SK-N-SH (cell line): ENCODE results near the gene DEAF1.

Source experiments
- EP300 ChIP-seq, 2 experiments: IDR thresholded peaks; 2 replicates each; pipeline versions ENCODE4 v1.4.0 to v1.6.1; 2012; ENCODE audit warnings: borderline replicate concordance in 1 of 2, low read depth in 1 of 2, low read length in 1 of 2
- JUND ChIP-seq: IDR thresholded peaks from 2 replicates; pipeline ENCODE4 v1.4.0; 2012
- RFX5 ChIP-seq: IDR thresholded peaks from 2 replicates; pipeline ENCODE4 v1.6.1; 2012; ENCODE audit warnings: mild to moderate bottlenecking, improper control_type of control experiment, low read length
- TEAD4 ChIP-seq: IDR thresholded peaks from 2 replicates; pipeline ENCODE4 v1.4.0; 2012; ENCODE audit warnings: mild to moderate bottlenecking, borderline replicate concordance; ENCODE audit not compliant: insufficient read depth
- TF ChIP-seq, protein P1 (sequence below): fragments of 200-600 bp; sonication (generic); IDR thresholded peaks from 2 replicates; pipeline ENCODE4 v1.6.1; 2017; ENCODE audit warnings: antibody characterized with exemption, mild to moderate bottlenecking, moderate library complexity
- TF ChIP-seq, protein P2 (sequence below): fragments of 150-350 bp; IDR thresholded peaks from 2 replicates; pipeline ENCODE4 v1.6.1; 2017; ENCODE audit warnings: antibody characterized with exemption, low read length, low read depth, borderline replicate concordance
- TF ChIP-seq, protein P3 (sequence below): IDR thresholded peaks from 2 replicates; pipeline ENCODE4 v1.6.1; 2012; ENCODE audit warnings: mild to moderate bottlenecking, low read depth, low read length, moderate library complexity
- TF ChIP-seq, protein P4 (sequence below): IDR thresholded peaks from 2 replicates; pipeline ENCODE4 v1.4.0; 2012; ENCODE audit warnings: low read depth, borderline replicate concordance

DNA sequence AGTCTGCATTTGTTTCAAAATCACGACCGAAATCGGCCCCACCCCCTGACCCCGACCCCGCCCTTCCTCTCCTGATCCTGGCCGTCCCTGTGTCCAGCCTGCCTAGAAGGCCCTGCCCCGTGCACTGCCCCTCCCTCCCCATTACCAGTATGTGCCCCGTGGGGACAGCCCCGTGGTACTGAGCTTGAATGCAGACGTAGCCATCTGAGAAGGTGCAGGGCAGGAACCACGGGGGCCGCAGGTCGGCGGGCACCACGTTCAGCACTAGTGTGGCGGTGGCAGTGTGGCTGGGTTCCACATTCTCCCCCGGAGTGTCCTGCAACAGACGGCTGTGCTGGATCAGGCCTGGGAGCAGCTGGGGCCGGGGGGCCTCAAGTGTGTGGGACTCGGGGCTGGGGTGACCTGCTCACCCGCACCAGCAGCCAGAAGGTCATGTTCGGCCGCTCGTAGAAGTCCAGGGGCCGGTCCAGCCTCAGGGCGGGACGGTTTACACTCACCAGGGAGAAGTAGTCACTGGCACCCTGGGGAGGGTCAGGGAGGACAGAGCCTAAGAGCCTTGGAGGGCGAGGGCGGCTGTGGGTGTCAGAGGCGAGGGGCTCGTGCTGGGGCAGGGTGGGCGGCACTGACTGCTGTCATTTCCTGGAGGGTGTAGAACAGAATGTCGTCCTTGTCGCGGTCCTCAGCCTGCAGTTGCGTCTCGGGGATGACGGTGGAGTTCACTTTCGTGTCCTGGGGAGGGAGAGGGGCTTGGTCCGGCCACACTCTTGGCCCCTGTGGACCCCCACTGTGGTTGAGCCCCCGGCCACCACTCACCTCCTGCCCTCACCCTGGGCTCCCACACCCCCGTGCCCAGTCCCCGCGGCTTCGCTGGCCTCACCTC is 73.8 kb downstream of the DEAF1 start:
- TF ChIP-seq JUND (no peak), TEAD4 (no peak), EP300 (IDR thresholded peaks at IDR 0.05; ENCODE audit: borderline replicate concordance in 1 of 2, low read depth in 1 of 2, low read length in 1 of 2) (no peak), RFX5 (no peak)
- TF ChIP-seq, protein P1, sequence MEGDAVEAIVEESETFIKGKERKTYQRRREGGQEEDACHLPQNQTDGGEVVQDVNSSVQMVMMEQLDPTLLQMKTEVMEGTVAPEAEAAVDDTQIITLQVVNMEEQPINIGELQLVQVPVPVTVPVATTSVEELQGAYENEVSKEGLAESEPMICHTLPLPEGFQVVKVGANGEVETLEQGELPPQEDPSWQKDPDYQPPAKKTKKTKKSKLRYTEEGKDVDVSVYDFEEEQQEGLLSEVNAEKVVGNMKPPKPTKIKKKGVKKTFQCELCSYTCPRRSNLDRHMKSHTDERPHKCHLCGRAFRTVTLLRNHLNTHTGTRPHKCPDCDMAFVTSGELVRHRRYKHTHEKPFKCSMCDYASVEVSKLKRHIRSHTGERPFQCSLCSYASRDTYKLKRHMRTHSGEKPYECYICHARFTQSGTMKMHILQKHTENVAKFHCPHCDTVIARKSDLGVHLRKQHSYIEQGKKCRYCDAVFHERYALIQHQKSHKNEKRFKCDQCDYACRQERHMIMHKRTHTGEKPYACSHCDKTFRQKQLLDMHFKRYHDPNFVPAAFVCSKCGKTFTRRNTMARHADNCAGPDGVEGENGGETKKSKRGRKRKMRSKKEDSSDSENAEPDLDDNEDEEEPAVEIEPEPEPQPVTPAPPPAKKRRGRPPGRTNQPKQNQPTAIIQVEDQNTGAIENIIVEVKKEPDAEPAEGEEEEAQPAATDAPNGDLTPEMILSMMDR: no peak
- TF ChIP-seq, protein P2, sequence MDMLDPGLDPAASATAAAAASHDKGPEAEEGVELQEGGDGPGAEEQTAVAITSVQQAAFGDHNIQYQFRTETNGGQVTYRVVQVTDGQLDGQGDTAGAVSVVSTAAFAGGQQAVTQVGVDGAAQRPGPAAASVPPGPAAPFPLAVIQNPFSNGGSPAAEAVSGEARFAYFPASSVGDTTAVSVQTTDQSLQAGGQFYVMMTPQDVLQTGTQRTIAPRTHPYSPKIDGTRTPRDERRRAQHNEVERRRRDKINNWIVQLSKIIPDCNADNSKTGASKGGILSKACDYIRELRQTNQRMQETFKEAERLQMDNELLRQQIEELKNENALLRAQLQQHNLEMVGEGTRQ: no peak
- TF ChIP-seq, protein P3, sequence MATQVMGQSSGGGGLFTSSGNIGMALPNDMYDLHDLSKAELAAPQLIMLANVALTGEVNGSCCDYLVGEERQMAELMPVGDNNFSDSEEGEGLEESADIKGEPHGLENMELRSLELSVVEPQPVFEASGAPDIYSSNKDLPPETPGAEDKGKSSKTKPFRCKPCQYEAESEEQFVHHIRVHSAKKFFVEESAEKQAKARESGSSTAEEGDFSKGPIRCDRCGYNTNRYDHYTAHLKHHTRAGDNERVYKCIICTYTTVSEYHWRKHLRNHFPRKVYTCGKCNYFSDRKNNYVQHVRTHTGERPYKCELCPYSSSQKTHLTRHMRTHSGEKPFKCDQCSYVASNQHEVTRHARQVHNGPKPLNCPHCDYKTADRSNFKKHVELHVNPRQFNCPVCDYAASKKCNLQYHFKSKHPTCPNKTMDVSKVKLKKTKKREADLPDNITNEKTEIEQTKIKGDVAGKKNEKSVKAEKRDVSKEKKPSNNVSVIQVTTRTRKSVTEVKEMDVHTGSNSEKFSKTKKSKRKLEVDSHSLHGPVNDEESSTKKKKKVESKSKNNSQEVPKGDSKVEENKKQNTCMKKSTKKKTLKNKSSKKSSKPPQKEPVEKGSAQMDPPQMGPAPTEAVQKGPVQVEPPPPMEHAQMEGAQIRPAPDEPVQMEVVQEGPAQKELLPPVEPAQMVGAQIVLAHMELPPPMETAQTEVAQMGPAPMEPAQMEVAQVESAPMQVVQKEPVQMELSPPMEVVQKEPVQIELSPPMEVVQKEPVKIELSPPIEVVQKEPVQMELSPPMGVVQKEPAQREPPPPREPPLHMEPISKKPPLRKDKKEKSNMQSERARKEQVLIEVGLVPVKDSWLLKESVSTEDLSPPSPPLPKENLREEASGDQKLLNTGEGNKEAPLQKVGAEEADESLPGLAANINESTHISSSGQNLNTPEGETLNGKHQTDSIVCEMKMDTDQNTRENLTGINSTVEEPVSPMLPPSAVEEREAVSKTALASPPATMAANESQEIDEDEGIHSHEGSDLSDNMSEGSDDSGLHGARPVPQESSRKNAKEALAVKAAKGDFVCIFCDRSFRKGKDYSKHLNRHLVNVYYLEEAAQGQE: no peak
- TF ChIP-seq, protein P4, sequence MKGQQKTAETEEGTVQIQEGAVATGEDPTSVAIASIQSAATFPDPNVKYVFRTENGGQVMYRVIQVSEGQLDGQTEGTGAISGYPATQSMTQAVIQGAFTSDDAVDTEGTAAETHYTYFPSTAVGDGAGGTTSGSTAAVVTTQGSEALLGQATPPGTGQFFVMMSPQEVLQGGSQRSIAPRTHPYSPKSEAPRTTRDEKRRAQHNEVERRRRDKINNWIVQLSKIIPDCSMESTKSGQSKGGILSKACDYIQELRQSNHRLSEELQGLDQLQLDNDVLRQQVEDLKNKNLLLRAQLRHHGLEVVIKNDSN: no peak
